Stimulated activated naive CD8-positive, alpha-beta T cell treated with anti-CD3 and anti-CD28 coated beads, Interleukin-15, Interleukin-2, amounts not matched to agents 100 ng/mL and 50 ng/mL, for 24 hours (primary cell): Measurements from ENCODE around the gene CCDC198.

ENCODE experiments used
- H3K27ac Mint-ChIP-seq: one replicate; pipeline ENCODE4 v1.8.0; 2021; ENCODE audit warnings: mild to moderate bottlenecking, mixed read lengths
- H3K27me3 Mint-ChIP-seq: one replicate; pipeline ENCODE4 v1.8.0; 2021; ENCODE audit warnings: mixed read lengths
- H3K36me3 Mint-ChIP-seq: one replicate; pipeline ENCODE4 v1.8.0; 2021; ENCODE audit warnings: low read depth, mixed read lengths
- H3K4me1 Mint-ChIP-seq: one replicate; pipeline ENCODE4 v1.8.0; 2021; ENCODE audit warnings: low read depth, mixed read lengths
- H3K4me3 Mint-ChIP-seq: one replicate; pipeline ENCODE4 v1.8.0; 2021; ENCODE audit warnings: mild to moderate bottlenecking, mixed read lengths
- H3K9me3 Mint-ChIP-seq: one replicate; pipeline ENCODE4 v1.8.0; 2021; ENCODE audit warnings: mixed read lengths

CCDC198 gene, protein sequence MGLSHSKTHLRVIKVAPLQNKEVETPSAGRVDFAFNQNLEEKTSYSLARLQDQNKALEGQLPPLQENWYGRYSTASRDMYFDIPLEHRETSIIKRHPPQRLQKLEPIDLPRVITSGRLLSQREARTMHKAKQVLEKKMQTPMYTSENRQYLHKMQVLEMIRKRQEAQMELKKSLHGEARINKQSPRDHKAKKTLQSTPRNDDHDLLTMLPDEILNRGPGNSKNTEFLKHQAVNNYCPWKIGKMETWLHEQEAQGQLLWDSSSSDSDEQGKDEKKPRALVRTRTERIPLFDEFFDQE

DNA sequence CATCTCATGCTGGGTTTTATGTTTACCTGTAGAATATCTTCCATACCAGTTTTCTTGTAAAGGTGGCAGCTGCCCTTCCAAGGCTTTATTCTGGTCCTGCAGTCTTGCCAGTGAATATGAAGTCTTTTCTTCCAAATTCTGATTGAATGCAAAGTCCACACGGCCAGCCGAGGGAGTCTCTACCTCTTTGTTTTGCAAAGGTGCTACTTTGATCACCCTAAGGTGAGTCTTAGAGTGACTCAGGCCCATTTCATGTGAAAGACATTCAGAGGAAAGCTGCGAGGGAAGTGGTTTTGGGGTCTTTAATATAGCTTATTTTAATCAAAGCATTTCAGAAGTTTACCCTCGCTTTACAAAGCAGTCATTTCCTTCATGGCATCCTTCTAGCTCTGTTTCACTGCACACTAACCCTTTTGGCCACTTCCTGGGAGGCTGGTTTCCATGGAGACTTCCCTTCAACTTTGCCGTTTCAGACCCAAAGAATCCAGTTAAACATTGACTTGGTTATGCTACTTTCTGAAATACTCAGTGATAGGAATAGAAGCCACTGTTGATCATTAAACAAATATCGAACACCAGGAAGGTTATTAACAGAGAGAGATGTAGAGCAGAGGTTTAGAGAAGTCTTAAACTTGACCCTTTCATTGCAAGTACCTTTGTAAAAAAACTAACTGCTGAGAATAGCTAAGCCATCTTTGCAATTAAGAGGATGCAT lies at the start of gene CCDC198:
CCDC198 (minus strand) TSS at position 391 of the 715 bp plus-strand sequence; CDS start at position 249, 142 bp downstream.
- peaks cover 9% of the 10 kb centered on the region for H3K4me1 Mint-ChIP-seq
- peaks cover 8% of the 10 kb centered on the region for H3K27me3 Mint-ChIP-seq
- H3K4me3 Mint-ChIP-seq = no peak within 1 kb of the TSS
- H3K9me3 Mint-ChIP-seq = no peaks in the 10 kb centered on the region
- H3K27ac Mint-ChIP-seq = no peak within 1 kb of the TSS
- H3K36me3 Mint-ChIP-seq = no peaks in the 10 kb centered on the region

DNA sequence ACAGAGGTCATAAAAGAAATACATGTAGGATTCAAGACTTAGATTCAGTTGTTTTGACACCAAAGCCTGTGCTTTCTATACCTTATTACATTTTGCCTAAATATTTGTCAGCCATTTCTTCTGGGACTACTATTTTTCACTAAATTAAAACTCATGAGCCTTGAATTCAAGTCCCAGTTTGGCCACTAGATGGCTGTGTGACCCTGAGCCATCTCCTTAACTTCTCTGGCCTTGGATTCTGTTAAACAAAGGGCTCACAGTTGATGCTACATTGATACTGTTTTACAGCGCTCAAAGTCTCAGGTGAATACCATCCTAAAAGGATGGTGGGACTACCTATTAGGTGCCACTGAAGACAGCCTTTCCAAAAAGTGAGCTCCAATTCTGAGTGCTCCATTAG lies 39.6 kb upstream of the CCDC198 start:
- no peaks in the 10 kb centered on the region for H3K36me3 Mint-ChIP-seq
- no peaks in the 10 kb centered on the region for H3K4me1 Mint-ChIP-seq
- no peak overlapping the region for H3K27ac Mint-ChIP-seq
- H3K9me3 Mint-ChIP-seq = peaks cover 9% of the 10 kb centered on the region
- no peak overlapping the region for H3K4me3 Mint-ChIP-seq
- H3K27me3 Mint-ChIP-seq = no peaks in the 10 kb centered on the region

DNA sequence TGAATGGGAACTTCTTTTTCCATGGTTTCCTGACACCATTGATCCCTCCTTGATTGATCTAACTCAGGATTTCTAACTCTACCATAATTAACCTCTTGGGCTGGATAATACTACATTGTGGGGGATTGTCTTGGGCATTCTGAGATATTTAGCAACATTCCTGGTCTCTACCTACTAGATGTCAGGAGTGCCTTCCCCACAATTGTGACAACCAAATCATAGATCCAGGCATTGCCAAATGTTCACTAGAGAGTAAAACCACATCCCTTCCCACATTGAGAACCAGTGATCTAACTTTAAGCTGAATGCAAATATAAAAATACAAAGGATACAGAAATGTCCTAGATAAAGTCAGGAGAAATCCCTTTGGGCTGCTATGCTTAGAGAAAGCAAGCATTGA lies 36.9 kb upstream of the CCDC198 start:
- Mint-ChIP-seq H3K4me3 (no peak overlapping the region), H3K4me1 (no peaks in the 10 kb centered on the region), H3K9me3 (peaks cover 11% of the 10 kb centered on the region), H3K36me3 (no peaks in the 10 kb centered on the region), H3K27me3 (no peaks in the 10 kb centered on the region), H3K27ac (no peak overlapping the region)

DNA sequence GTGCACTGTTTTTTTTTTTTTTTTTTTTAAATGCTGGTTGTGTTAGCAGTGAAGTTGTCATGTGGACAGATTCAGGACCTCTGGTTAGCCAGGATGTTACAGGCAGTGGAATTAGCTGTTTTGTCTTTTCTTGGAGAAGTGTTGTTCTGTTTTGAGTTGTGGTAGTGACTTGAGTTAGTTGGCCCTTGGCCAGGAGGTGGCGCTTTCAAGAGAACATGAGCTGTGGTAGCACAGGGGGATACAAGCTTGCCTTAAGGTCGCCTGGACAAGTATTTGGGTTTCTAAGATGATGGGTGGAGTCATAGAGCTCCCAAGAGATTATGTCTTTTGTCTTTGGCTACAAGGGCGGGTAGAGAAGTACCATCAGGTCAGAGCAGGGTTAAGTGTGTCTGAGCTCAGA lies 33.3 kb upstream of the CCDC198 start:
- H3K4me3 Mint-ChIP-seq = no peak overlapping the region
- H3K27ac Mint-ChIP-seq = no peak overlapping the region
- H3K27me3 Mint-ChIP-seq = no peaks in the 10 kb centered on the region
- H3K9me3 Mint-ChIP-seq = peaks cover 44% of the 10 kb centered on the region
- no peaks in the 10 kb centered on the region for H3K36me3 Mint-ChIP-seq
- no peaks in the 10 kb centered on the region for H3K4me1 Mint-ChIP-seq

DNA sequence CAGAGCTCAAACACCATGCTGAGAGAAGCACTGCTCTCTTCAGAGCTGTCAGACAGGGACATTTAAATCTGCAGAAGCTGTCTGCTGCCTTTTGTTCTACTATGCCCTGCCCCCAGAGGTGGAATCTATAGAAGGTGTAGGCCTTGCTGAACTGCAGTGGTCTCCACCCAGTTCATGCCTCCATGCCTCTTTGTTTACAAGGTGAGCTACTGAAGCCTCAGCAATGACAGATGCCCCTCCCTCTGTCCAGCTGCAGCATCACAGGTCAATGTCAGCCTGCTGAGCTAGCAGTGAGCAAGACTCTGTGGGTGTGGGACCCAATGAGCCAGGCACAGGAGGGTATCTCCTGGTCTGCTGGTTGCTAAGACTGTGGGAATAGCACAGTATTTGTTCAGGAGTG lies 25.4 kb upstream of the CCDC198 start:
- H3K27ac Mint-ChIP-seq = no peak overlapping the region
- no peaks in the 10 kb centered on the region for H3K27me3 Mint-ChIP-seq
- no peak overlapping the region for H3K4me3 Mint-ChIP-seq
- H3K4me1 Mint-ChIP-seq = no peaks in the 10 kb centered on the region
- no peaks in the 10 kb centered on the region for H3K36me3 Mint-ChIP-seq
- peaks cover 41% of the 10 kb centered on the region for H3K9me3 Mint-ChIP-seq

DNA sequence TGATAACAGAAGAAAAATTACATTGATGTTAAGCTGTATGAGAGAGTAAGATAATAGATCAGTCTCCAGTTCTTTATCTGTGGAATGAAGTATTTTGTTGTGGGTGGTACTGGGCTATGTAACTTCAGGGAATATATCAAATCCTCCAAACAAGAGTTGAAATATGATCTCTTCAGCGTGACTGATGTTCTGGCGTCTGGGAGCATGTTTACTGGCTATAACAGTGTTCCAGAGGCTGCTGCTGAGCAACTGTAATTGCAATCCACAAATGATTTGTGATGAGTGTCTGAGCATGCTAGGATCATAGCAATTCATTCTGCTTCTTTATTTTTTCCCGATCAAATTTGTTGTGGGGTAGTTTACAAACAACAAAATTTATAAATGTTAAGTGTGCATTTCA lies 18.6 kb upstream of the CCDC198 start:
- no peaks in the 10 kb centered on the region for H3K27me3 Mint-ChIP-seq
- H3K9me3 Mint-ChIP-seq = peaks cover 18% of the 10 kb centered on the region
- H3K36me3 Mint-ChIP-seq = no peaks in the 10 kb centered on the region
- no peaks in the 10 kb centered on the region for H3K4me1 Mint-ChIP-seq
- H3K27ac Mint-ChIP-seq = no peak overlapping the region
- H3K4me3 Mint-ChIP-seq = no peak overlapping the region

DNA sequence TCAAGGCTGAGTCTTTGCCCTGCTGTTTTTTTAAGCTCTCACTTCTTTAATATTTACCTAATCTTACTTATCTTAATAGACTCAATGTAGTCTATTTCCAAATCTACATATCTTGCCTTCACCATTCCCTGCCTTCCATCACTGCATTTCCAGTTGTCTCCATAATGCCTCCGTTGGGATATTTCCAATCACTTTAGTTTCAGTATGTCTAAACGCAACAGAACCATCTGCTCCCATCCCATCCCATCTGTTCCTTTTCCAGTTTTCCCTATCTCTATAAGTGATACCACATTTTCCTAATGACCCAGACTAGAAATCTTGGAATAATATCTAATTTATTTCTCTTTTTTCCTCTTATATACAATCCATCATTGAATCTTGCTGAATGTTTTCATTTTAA lies 15.1 kb upstream of the CCDC198 start:
- Mint-ChIP-seq H3K4me3 (no peak overlapping the region), H3K27me3 (no peaks in the 10 kb centered on the region), H3K9me3 (peaks cover 3% of the 10 kb centered on the region), H3K27ac (no peak overlapping the region), H3K4me1 (no peaks in the 10 kb centered on the region), H3K36me3 (no peaks in the 10 kb centered on the region)

DNA sequence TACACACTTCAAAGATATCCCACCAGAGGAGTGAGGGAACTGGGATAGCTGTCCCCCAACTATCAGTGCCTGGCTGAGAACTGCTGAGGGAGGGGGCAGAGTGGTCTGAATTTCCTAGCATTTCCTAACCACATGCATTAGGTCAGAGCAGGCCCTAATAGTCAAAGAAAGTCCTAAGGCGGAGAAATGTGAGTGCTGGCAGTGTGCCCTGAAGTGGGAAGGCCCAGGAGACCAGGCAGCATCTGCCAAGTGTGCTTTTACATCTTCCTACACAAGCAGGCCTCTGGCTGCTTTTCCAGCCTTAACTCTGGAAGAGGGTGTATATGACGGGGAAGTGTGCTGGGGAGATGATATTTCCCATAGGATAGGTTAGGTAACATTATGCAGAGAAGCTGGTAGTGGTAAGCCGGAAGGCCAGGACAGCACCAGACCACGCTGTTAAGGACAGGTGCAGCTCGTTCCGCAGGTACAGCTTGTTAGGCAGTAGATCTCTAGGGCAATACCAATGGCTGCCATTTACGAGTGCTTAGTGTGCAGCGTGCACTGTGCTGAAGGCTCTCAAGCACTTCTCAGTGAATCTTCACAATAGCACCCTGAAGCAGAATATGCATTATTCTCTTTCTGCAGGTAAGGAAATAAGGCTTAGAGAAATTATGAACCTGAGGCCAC lies 9.1 kb upstream of the CCDC198 start:
- Mint-ChIP-seq H3K4me3 (no peak overlapping the region), H3K36me3 (no peaks in the 10 kb centered on the region), H3K27me3 (peaks cover 4% of the 10 kb centered on the region), H3K27ac (no peak overlapping the region), H3K9me3 (no peaks in the 10 kb centered on the region), H3K4me1 (no peaks in the 10 kb centered on the region)

DNA sequence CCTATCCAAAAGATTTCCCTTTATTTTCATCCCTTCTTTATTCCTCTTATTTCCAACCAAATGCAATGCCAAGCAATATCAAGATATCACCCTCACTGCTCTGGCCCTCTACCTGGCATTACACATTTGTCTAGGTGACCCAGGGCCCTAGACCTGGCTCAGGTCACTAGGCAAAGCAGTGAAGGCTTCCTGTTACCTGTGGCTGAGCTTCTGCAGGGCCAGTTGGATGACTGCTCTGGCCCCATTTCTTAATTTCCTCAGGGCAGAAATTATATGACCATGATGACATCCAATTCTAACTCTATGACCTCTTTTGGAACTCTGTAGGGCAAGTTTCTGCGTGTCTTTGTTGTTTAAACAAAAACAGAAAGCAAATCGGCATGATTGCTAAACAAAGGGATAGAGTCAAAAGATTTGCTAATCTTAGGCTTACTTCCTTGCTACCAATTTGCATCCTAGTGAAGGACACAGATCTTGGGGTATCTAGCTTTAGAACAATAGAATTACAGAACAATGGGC lies 7.4 kb upstream of the CCDC198 start:
- Mint-ChIP-seq H3K4me1 (no peaks in the 10 kb centered on the region), H3K27ac (no peak overlapping the region), H3K36me3 (no peaks in the 10 kb centered on the region), H3K27me3 (peaks cover 4% of the 10 kb centered on the region), H3K9me3 (no peaks in the 10 kb centered on the region), H3K4me3 (no peak overlapping the region)

DNA sequence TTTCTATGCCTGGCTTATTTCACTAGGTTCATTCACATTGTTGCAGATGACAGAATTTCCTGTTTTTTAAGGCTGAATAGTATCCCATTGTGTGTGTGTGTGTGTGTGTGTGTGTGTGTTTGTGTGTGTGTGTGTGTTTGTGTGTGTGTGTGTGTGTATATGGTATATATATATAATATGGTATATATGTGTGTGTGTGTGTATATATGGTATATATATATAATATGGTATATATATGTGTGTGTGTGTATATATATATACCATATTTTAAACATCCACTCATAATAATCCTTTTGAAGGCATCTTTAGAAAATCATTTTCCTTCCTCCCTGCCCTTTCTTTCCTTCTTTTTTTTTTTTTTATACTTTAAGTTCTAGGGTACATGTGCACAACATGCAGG lies 5.0 kb upstream of the CCDC198 start:
- peaks cover 9% of the 10 kb centered on the region for H3K27me3 Mint-ChIP-seq
- no peak overlapping the region for H3K27ac Mint-ChIP-seq
- no peaks in the 10 kb centered on the region for H3K9me3 Mint-ChIP-seq
- H3K4me3 Mint-ChIP-seq = no peak overlapping the region
- no peaks in the 10 kb centered on the region for H3K36me3 Mint-ChIP-seq
- H3K4me1 Mint-ChIP-seq = peaks cover 4% of the 10 kb centered on the region

DNA sequence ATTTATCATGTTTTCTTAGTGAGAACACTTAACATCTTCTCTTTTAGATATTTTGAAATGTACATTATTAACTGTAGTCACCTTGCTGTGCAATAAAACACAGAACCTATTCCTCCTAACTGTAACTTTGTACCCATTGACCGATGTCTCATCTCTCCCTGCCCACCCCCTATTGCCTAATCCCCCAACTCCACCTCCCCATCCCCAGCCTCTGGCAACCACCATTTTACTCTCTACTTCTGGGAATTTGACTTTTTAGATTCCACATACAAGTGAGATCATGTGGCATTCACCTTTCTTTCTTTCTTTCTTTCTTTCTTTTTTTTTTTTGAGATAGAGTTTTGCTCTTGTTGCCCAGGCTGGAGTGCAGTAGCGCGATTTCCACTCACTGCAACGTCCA lies 4.4 kb upstream of the CCDC198 start:
- Mint-ChIP-seq H3K27me3 (peaks cover 9% of the 10 kb centered on the region), H3K4me1 (peaks cover 9% of the 10 kb centered on the region), H3K27ac (no peak overlapping the region), H3K36me3 (no peaks in the 10 kb centered on the region), H3K9me3 (no peaks in the 10 kb centered on the region), H3K4me3 (no peak overlapping the region)

DNA sequence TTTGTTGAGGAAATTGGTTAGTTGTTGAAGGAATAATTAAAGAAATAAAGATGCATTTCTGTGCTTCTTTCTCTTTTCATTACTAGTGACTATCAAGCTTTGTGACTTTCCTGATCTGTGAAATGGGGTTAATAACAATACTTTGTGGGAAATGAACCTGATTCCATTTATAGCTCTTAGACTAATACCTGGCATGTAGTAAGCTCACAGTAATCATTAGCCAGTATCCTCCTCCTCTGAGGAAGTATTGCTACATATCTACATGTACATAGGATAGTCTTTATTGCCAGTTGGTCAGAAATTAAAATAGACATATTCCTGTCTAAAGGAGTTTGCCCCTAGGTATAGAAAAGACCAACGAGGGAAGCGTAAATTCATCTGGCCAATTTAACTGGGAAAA lies 1.8 kb upstream of the CCDC198 start:
- Mint-ChIP-seq H3K36me3 (no peaks in the 10 kb centered on the region), H3K4me3 (no peak overlapping the region), H3K4me1 (peaks cover 9% of the 10 kb centered on the region), H3K9me3 (no peaks in the 10 kb centered on the region), H3K27me3 (peaks cover 5% of the 10 kb centered on the region), H3K27ac (no peak overlapping the region)

DNA sequence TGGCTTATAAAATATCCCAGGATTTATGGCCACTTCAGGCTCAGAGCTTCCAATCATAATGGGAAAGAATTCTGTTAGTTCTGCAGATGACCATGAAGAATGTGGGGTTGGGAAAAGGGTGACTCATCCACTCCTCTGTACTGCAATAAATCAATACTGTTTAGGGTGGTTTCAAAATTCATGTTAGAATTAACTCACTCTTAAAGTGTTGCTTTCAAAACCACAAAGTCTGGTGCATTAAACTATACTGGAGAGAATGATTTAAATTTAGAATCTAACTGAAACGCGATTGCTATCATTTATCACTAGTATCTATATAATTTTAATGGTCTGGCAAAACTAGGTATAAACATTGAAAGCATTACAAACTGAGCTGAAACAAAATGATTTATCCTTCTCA lies 798 bp downstream of the CCDC198 start:
- Mint-ChIP-seq H3K9me3 (no peaks in the 10 kb centered on the region), H3K4me3 (no peak overlapping the region), H3K27ac (no peak overlapping the region), H3K4me1 (peaks cover 9% of the 10 kb centered on the region), H3K36me3 (no peaks in the 10 kb centered on the region), H3K27me3 (peaks cover 8% of the 10 kb centered on the region)

DNA sequence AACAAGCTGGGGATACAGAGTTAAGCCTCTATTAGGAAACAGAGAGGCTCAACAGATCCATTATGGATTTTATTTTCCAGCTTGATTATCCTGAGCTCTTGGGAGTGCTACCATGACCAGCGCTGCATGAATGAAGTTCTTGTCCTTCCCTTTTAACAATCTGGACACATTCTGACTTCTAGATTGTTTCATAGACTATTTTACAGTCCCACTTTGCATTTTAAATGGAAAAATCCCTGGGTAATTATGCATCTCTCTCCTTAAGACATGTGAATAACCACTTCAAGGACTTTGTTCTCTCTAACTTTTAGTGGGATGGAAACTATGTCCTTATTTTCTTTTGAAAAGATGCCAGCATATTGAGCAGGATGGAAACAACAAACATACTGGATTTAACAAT lies 2.0 kb downstream of the CCDC198 start:
- Mint-ChIP-seq H3K36me3 (no peaks in the 10 kb centered on the region), H3K27ac (no peak overlapping the region), H3K27me3 (peaks cover 8% of the 10 kb centered on the region), H3K4me3 (no peak overlapping the region), H3K9me3 (no peaks in the 10 kb centered on the region), H3K4me1 (peaks cover 9% of the 10 kb centered on the region)

DNA sequence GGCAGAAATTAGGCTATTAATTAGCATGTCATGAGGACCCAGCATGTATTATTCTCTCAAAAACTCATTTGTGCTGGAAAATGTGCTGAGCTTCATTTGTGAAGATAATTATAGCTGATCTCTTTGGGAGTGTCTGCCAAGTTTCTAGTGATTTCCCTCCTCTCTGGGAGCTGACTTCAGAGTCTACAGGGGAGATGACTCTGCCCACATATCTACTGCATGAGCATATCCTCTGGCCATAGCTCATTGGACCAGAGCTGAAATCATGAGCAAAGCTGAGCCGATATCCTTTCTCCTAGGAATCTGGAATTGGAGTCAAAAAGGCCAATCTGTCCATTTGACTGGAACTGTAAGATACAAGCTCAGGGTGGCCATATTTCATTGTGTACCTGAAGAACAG lies 5.9 kb downstream of the CCDC198 start:
- Mint-ChIP-seq H3K27me3 (peaks cover 8% of the 10 kb centered on the region), H3K9me3 (no peaks in the 10 kb centered on the region), H3K4me3 (no peak overlapping the region), H3K4me1 (no peaks in the 10 kb centered on the region), H3K36me3 (no peaks in the 10 kb centered on the region), H3K27ac (no peak overlapping the region)
